Smooth muscle cell (in vitro differentiated cells): ENCODE data around the gene RRP9. TPM values are rescaled to one million over a fixed set of nuclear protein-coding genes. Genes with fewer than 3 reads are reported as not detected.

Experiments
- DNase-seq: peaks from one replicate; lab custom pipeline; 2025; ENCODE audit not compliant: unreplicated experiment; lab: John Stamatoyannopoulos, UW
- H2AFZ ChIP-seq: fragments of 200-600 bp; sonication (generic); 2 replicates; pipeline ENCODE4 v1.6.0; 2016; ENCODE audit warnings: antibody characterized with exemption, low read depth, mild to moderate bottlenecking
- H3F3A ChIP-seq: fragments of 200-600 bp; sonication (generic); 2 replicates; pipeline ENCODE4 v1.6.0; 2017; ENCODE audit warnings: antibody characterized with exemption, low read depth
- H3K27ac ChIP-seq: fragments of 200-600 bp; sonication (generic); 2 replicates; pipeline ENCODE4 v1.5.1; 2016; ENCODE audit warnings: low read depth, mild to moderate bottlenecking
- H3K27me3 ChIP-seq: fragments of 200-600 bp; sonication (generic); 2 replicates; pipeline ENCODE4 v1.6.1; 2016; ENCODE audit warnings: low read depth, mild to moderate bottlenecking
- H3K36me3 ChIP-seq: fragments of 200-600 bp; sonication (generic); 2 replicates; pipeline ENCODE4 v1.5.1; 2016; ENCODE audit warnings: low read depth
- H3K4me1 ChIP-seq: fragments of 200-600 bp; sonication (generic); 2 replicates; pipeline ENCODE4 v1.5.1; 2016; ENCODE audit warnings: low read depth
- H3K4me2 ChIP-seq: fragments of 200-600 bp; sonication (generic); 2 replicates; pipeline ENCODE4 v1.6.0; 2016; ENCODE audit warnings: mild to moderate bottlenecking
- H3K4me3 ChIP-seq: fragments of 200-600 bp; sonication (generic); 2 replicates; pipeline ENCODE4 v1.5.1; 2016; ENCODE audit warnings: mild to moderate bottlenecking
- H3K79me2 ChIP-seq: fragments of 200-600 bp; sonication (generic); 2 replicates; pipeline ENCODE4 v1.6.0; 2016; ENCODE audit warnings: low read depth, mild to moderate bottlenecking
- H3K9ac ChIP-seq: fragments of 200-600 bp; sonication (generic); 2 replicates; pipeline ENCODE4 v1.6.0; 2016; ENCODE audit warnings: low read depth
- H3K9me3 ChIP-seq: fragments of 200-600 bp; sonication (generic); replicated peaks from 2 replicates; pipeline ENCODE4 v1.5.1; 2016; ENCODE audit warnings: low read depth
- H4K20me1 ChIP-seq: fragments of 200-600 bp; sonication (generic); 2 replicates; pipeline ENCODE4 v1.6.0; 2016; ENCODE audit warnings: low read depth
- CTCF ChIP-seq: fragments of 200-600 bp; sonication (generic); IDR thresholded peaks from 2 replicates; pipeline ENCODE4 v1.5.1; 2017; ENCODE audit warnings: borderline replicate concordance, mild to moderate bottlenecking, antibody characterized with exemption; ENCODE audit not compliant: insufficient read depth, poor library complexity, severe bottlenecking
- WGBS: methylation state at CpG from one replicate; pipeline ENCODE4 v1.1.7; 2016; ENCODE audit warnings: low lambda C conversion rate; 5-methylcytosine and 5-hydroxymethylcytosine counted together
- polyA plus RNA-seq: library from polyadenylated mRNA; unstranded; fragments of >200 nt; fragmentation: Nextera tagmentation; extraction: Ambion mirVana; gene quantifications from 2 replicates; pipeline ENCODE4 v1.2.1, GENCODE V29; 2016
- total RNA-seq: library from RNA; depleted of rRNA; stranded (reverse); fragments of >200 nt; gene quantifications from 2 replicates; pipeline ENCODE4 v1.2.3, GENCODE V29; 2014

Gene RRP9
- total and polyA plus RNA-seq, 2 experiments from 2014 or later: 13.1 to 23.9 TPM

DNA sequence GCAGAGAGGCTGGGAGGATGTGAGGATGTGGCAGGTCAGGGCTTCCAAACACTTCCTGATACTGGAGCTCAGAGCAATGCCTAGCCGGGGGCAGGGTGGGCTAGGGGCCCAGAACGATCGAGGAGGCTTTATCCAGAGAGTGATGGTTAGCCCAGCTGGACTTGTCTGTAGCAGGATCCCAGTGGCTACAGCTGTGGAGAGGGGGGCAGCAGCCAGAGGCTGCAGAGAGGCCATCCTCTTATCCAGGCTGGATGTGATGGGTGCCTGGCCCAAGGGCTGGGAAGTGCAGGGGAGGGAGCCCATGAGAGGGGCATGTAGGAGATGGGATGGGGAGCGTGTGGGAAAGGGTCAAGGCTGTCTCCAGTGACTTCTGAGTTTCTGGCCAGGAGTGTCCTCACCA lies 5.1 kb upstream of the RRP9 start:
- Histone ChIP-seq H2AFZ (no peak overlapping the region), H3F3A (no peaks in the 10 kb centered on the region), H3K79me2 (no peaks in the 10 kb centered on the region), H3K9ac (no peak overlapping the region), H3K9me3 (no peaks in the 10 kb centered on the region), H3K4me2 (no peak overlapping the region), H3K36me3 (no peaks in the 10 kb centered on the region), H3K27me3 (no peaks in the 10 kb centered on the region), H3K4me1 (no peaks in the 10 kb centered on the region), H3K4me3 (no peak overlapping the region), H4K20me1 (no peaks in the 10 kb centered on the region), H3K27ac (no peak overlapping the region)
- no peak for TF ChIP-seq CTCF
- DNase-seq: no peak
- WGBS: 84% methylated on average over 4 of the region's 4 CpGs

- H2AFZ ChIP-seq: no peak overlapping the region
- no peak overlapping the region for H3K4me2 ChIP-seq
- TF ChIP-seq CTCF: no peak
- H3K36me3 ChIP-seq: no peaks in the 10 kb centered on the region
- no peak overlapping the region for H3K9ac ChIP-seq
- no peak for DNase-seq
- no peaks in the 10 kb centered on the region for H3K9me3 ChIP-seq
- no peaks in the 10 kb centered on the region for H3K4me1 ChIP-seq
- H3K27ac ChIP-seq: no peak overlapping the region
- no peaks in the 10 kb centered on the region for H3K27me3 ChIP-seq
- no peaks in the 10 kb centered on the region for H4K20me1 ChIP-seq
- H3K4me3 ChIP-seq: no peak overlapping the region
- no peaks in the 10 kb centered on the region for H3F3A ChIP-seq
- H3K79me2 ChIP-seq: peaks cover 3% of the 10 kb centered on the region
- WGBS: 94% methylated on average over 14 of the region's 14 CpGs
These were observed 4.4 kb upstream of the RRP9 start for GRCh38 chr3:51945926-51946705.

DNA sequence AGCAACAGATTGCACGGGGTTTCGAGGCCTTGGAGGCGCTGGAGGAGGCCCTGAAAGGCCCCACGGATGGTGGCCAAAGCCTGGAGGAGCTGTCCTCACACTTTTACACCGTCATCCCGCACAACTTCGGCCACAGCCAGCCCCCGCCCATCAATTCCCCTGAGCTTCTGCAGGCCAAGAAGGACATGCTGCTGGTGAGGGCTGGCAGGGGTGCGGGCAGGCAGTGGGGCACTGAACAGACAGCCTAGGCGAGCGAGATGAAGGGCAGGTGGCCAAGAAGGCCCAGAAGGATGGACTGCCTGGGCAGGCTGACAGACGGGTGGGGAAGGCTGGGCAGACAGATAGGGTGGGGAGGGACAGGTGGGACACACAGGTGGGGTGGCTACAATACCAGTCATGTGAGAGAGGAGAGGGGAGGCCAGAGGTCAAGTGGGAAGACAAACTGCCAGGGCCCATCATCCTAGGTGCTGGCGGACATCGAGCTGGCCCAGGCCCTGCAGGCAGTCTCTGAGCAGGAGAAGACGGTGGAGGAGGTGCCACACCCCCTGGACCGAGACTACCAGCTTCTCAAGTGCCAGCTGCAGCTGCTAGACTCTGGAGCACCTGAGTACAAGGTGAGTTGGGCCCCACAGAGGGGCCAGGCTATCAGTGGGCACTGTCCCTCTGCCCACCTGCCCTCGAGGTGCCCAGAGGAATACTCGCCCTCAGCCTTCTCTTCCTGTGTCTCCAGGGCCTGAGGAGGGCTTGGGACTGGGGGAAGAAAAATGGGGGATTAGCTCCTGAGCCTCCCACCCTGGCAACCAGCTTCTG lies 3.5 kb upstream of the RRP9 start:
- Histone ChIP-seq H3K4me1 (no peaks in the 10 kb centered on the region), H2AFZ (no peak overlapping the region), H3K79me2 (peaks cover 12% of the 10 kb centered on the region), H3K27me3 (no peaks in the 10 kb centered on the region), H3K4me2 (no peak overlapping the region), H3K36me3 (no peaks in the 10 kb centered on the region), H3K9ac (no peak overlapping the region), H3F3A (no peaks in the 10 kb centered on the region), H3K9me3 (no peaks in the 10 kb centered on the region), H3K27ac (no peak overlapping the region), H3K4me3 (no peak overlapping the region), H4K20me1 (no peaks in the 10 kb centered on the region)
- DNase-seq: no peak
- WGBS: 90% methylated on average over 18 of the region's 18 CpGs
- TF ChIP-seq CTCF: no peak
